ENCODE measurements around the gene PLCB1.

Gene PLCB1

GRCh38 chr20:8413691-8414090, 281.6 kb downstream of the PLCB1 start:
- no peak for DNase-seq (ENCODE audit: low read depth, low spot score)
- H3K4me3 ChIP-seq (ENCODE audit: low read depth, low read length), result no peak overlapping the region
- no peak for TF ChIP-seq CTCF (IDR thresholded peaks at IDR 0.05; ENCODE audit: low read depth, low read length)
- in situ Hi-C loops (cut with HindIII; ENCODE audit: low sequenced_read_pairs), result no loop called here

DNA sequence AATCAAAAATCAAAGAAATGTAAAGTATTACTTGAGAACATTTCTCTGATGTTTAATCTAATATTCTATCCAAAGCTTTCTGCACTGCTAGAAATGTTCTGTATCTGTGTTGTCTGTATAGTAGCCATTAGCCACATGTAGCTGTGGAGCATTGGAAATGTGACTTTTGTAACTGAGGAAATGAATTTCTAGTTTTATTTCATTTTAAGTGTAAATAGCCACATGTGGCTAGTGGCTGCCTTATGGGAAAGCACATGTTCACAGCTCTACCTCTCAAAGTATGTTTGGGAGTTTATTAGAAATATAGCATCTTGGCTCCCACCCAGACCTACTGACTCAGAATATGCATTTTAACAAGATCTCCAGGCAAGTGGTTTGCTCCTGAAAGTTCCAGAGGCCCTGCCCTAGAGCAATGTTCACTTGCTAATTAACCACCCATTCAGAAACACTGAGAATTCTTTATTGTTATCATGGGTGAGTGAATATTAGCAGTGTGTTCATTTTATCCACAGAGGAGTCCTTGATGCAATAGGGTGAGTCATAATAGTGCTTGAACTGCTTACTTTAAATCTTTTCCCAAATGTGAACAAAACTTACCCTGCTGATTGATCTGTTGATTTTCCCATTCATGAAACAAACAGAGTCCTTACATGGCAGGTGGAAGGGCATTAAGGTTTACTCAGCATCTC, 282.7 kb downstream of the PLCB1 start:
- TF ChIP-seq CTCF (IDR thresholded peaks at IDR 0.05; ENCODE audit: low read depth, low read length), result no peak
- in situ Hi-C loops (cut with HindIII; ENCODE audit: low sequenced_read_pairs), result no loop called here
- peak; percentile 70 for DNase-seq (ENCODE audit: low read depth, low spot score)
- H3K4me3 ChIP-seq (ENCODE audit: low read depth, low read length), result no peak overlapping the region

DNA sequence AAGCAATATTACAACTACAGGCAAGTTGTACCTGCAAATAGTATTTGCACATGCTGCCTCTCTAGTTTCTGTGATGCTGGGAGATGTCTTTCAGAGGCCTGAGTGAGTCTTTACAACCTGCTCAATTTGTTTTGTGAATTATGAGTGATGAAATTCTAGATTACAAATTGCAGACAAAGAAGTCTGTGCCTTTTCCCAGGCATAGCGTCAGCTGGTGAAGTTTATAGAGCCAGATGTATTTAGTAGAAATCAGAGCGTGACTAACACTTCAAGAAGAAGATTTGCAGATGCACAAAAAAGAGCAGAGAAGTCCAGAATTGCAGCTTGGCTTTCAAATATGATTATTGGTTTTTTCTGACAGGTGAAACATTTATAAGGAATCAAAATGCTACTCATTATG, 289.9 kb downstream of the PLCB1 start:
- DNase-seq (ENCODE audit: low read depth, low spot score), result no peak
- in situ Hi-C loops (cut with HindIII; ENCODE audit: low sequenced_read_pairs), result no loop called here
- no peak overlapping the region for H3K4me3 ChIP-seq (ENCODE audit: low read depth, low read length)
- TF ChIP-seq CTCF (IDR thresholded peaks at IDR 0.05; ENCODE audit: low read depth, low read length), result no peak

GRCh38 chr20:8423482-8423881, 291.4 kb downstream of the PLCB1 start:
- TF ChIP-seq CTCF (IDR thresholded peaks at IDR 0.05; ENCODE audit: low read depth, low read length), result no peak
- in situ Hi-C loops (cut with HindIII; ENCODE audit: low sequenced_read_pairs), result no loop called here
- DNase-seq (ENCODE audit: low read depth, low spot score), result no peak
- no peak overlapping the region for H3K4me3 ChIP-seq (ENCODE audit: low read depth, low read length)

DNA sequence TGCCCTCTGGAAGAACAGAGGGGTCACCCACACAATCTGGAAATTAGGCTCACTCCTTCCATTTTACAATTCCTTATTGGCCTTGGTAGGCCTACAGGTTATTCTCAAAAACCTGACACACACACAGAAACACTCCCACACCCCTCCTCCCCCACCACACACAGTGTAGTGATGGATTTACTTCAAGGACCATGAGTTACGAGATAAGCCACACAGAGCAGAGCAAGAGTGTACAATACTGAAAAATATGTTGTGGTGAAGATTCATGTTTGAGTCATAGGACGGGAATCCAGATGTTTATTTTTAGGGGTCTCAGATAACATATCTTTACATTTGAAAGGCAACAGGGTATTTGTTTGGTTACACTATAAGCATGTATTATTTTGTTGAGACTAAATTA, 291.9 kb downstream of the PLCB1 start:
- peak; percentile 40 for DNase-seq (ENCODE audit: low read depth, low spot score)
- TF ChIP-seq CTCF (IDR thresholded peaks at IDR 0.05; ENCODE audit: low read depth, low read length), result no peak

DNA sequence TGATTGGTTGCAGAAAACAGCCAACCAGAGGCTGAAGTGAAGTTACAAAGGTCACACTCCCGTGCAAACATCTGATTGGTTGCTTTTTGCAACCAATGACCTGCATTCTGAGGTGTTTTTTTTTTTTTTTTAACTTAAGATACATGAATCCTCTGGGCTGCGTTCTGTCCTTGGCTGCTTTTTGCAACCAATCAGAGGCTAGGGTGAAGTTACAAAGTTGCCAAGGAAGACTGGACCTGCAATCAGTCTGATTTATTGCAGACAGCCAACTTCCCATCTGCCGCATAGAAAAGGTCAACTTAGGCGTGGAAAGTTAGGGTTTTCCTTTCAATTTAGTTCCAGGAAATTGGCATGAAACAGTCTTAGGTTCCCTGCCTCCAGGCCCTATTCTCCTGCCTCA, 292.9 kb downstream of the PLCB1 start:
- no peak for TF ChIP-seq CTCF (IDR thresholded peaks at IDR 0.05; ENCODE audit: low read depth, low read length)
- no peak overlapping the region for H3K4me3 ChIP-seq (ENCODE audit: low read depth, low read length)
- in situ Hi-C loops (cut with HindIII; ENCODE audit: low sequenced_read_pairs), result no loop called here
- DNase-seq (ENCODE audit: low read depth, low spot score), result no peak

More for the DNA sequence above, 291.9 kb downstream of the PLCB1 start:
- in situ Hi-C loops (cut with HindIII; ENCODE audit: low sequenced_read_pairs), result no loop called here
- no peak overlapping the region for H3K4me3 ChIP-seq (ENCODE audit: low read depth, low read length)

Measured in astrocyte of the spinal cord (primary cell).